Endodermal cell (in vitro differentiated cells): Measurements from ENCODE around the gene NKAP. TPM values are rescaled to one million over a fixed set of nuclear protein-coding genes. Genes with fewer than 3 reads are reported as not detected.

Experiments used
- DNase-seq: peaks from one replicate; pipeline ENCODE4 v3.0.0-alpha.2; 2017
- H3K27ac ChIP-seq: 2 replicates; pipeline ENCODE4 v1.5.1; 2013; ENCODE audit warnings: mild to moderate bottlenecking, low read depth, low read length, moderate library complexity
- H3K27me3 ChIP-seq: 2 replicates; pipeline ENCODE4 v1.6.1; 2013; ENCODE audit warnings: mild to moderate bottlenecking, low read length, moderate library complexity; ENCODE audit not compliant: insufficient read depth, control insufficient read depth, poor library complexity, severe bottlenecking
- H3K36me3 ChIP-seq: 2 replicates; pipeline ENCODE4 v1.7.0; 2013; ENCODE audit warnings: mild to moderate bottlenecking, low read length, moderate library complexity; ENCODE audit not compliant: control insufficient read depth, insufficient read depth
- H3K4me1 ChIP-seq: one replicate; pipeline ENCODE4 v1.7.0; 2013; ENCODE audit warnings: low read length; ENCODE audit not compliant: control insufficient read depth, insufficient read depth
- H3K4me3 ChIP-seq: 2 replicates; pipeline ENCODE4 v1.5.1; 2013; ENCODE audit warnings: mild to moderate bottlenecking, low read length, moderate library complexity
- H3K9ac ChIP-seq: 2 replicates; pipeline ENCODE4 v1.6.1; 2013; ENCODE audit warnings: mild to moderate bottlenecking, low read length, moderate library complexity; ENCODE audit not compliant: poor library complexity, severe bottlenecking; ENCODE audit errors: extremely low read depth
- H3K9me3 ChIP-seq: 2 replicates; pipeline ENCODE4 v1.6.1; 2013; ENCODE audit warnings: mild to moderate bottlenecking, low read length, moderate library complexity; ENCODE audit not compliant: control insufficient read depth
- H3K27ac Mint-ChIP-seq: 2 replicates; pipeline ENCODE4 v1.8.0; 2020; ENCODE audit warnings: mixed read lengths
- H3K27me3 Mint-ChIP-seq: 2 replicates; pipeline ENCODE4 v1.8.0; 2021; ENCODE audit warnings: mild to moderate bottlenecking, mixed read lengths; ENCODE audit not compliant: insufficient read depth
- H3K36me3 Mint-ChIP-seq: 2 replicates; pipeline ENCODE4 v1.8.0; 2020; ENCODE audit warnings: low read depth, mixed read lengths
- H3K4me1 Mint-ChIP-seq: 2 replicates; pipeline ENCODE4 v1.8.0; 2020; ENCODE audit warnings: mixed read lengths
- H3K4me3 Mint-ChIP-seq: 2 replicates; pipeline ENCODE4 v1.8.0; 2020; ENCODE audit warnings: mild to moderate bottlenecking, moderate library complexity, mixed read lengths
- H3K9me3 Mint-ChIP-seq: 2 replicates; pipeline ENCODE4 v1.8.0; 2020; ENCODE audit warnings: mild to moderate bottlenecking, mixed read lengths
- CTCF ChIP-seq: fragments of 200-600 bp; sonication (generic); conservative IDR thresholded peaks from 2 replicates; pipeline ENCODE4 v1.5.0; 2021; ENCODE audit warnings: antibody characterized with exemption, mild to moderate bottlenecking
- WGBS, 2 experiments: methylation state at CpG; one replicate each; pipeline versions ENCODE4 v1.1.5 to v1.1.7; 2013; ENCODE audit warnings: missing lambda C conversion rate in 2 of 2, mixed read lengths in 1 of 2; ENCODE audit not compliant: insufficient coverage in 1 of 2, insufficient read length in 1 of 2; 5-methylcytosine and 5-hydroxymethylcytosine counted together
- total RNA-seq, 2 donors: library from RNA; stranded (reverse); fragmentation: NEBNext Ultra II Directional in 1 of 2; extraction: Animal tissue kit (Norgen Biotek cat#: 25700) in 1 of 2; gene quantifications; 2 replicates in 1 of 2; 3 replicates in 1 of 2; pipeline ENCODE4 v1.2.1, GENCODE V29; 2021

Gene NKAP
- total RNA-seq, 2 donors from 2014 or later: 7.7 to 10.8 TPM

GRCh38 chrX:119989905-119990555 lies 46.5 kb upstream of the NKAP start:
- DNase-seq: peak; percentile 54

GRCh38 chrX:119986203-119986602 lies 42.7 kb upstream of the NKAP start:
- no peak for DNase-seq
- H3K9me3 ChIP-seq: no peaks in the 10 kb centered on the region
- no peaks in the 10 kb centered on the region for H3K36me3 ChIP-seq
- TF ChIP-seq CTCF: no peak
- H3K4me3 ChIP-seq: no peak overlapping the region
- H3K9ac ChIP-seq: no peak overlapping the region
- H3K27ac ChIP-seq: no peak overlapping the region
- WGBS, 2 experiments: 94 to 100% methylated on average over 1 to 2 of the region's 3 CpGs
- no peaks in the 10 kb centered on the region for H3K4me1 ChIP-seq
- H3K9me3 Mint-ChIP-seq: peaks cover 49% of the 10 kb centered on the region
- H3K36me3 Mint-ChIP-seq: no peaks in the 10 kb centered on the region
- H3K27ac Mint-ChIP-seq: no peak overlapping the region
- H3K27me3 Mint-ChIP-seq: peaks cover 74% of the 10 kb centered on the region
- H3K4me3 Mint-ChIP-seq: no peak overlapping the region
- no peaks in the 10 kb centered on the region for H3K4me1 Mint-ChIP-seq
- H3K27me3 ChIP-seq: peaks cover 93% of the 10 kb centered on the region

More at GRCh38 chrX:119989905-119990555, 46.5 kb upstream of the NKAP start:
- peaks cover 53% of the 10 kb centered on the region for H3K9me3 Mint-ChIP-seq
- no peak for TF ChIP-seq CTCF
- H3K36me3 ChIP-seq: no peaks in the 10 kb centered on the region
- no peak overlapping the region for H3K9ac ChIP-seq
- no peak overlapping the region for H3K27ac ChIP-seq
- H3K27ac Mint-ChIP-seq: no peak overlapping the region
- H3K4me1 ChIP-seq: no peaks in the 10 kb centered on the region
- H3K9me3 ChIP-seq: no peaks in the 10 kb centered on the region
- 5 to 10% methylated on average over 8 to 18 of the region's 18 CpGs for WGBS, 2 experiments
- no peaks in the 10 kb centered on the region for H3K36me3 Mint-ChIP-seq
- peaks cover 92% of the 10 kb centered on the region for H3K27me3 Mint-ChIP-seq
- peak overlapping the region; percentile 61 for H3K4me3 Mint-ChIP-seq
- no peaks in the 10 kb centered on the region for H3K4me1 Mint-ChIP-seq
- peaks cover 100% of the 10 kb centered on the region for H3K27me3 ChIP-seq
- H3K4me3 ChIP-seq: peak overlapping the region; percentile 60

GRCh38 chrX:119984652-119985051 lies 41.1 kb upstream of the NKAP start:
- Histone ChIP-seq H3K27me3 (peaks cover 92% of the 10 kb centered on the region), H3K9ac (no peak overlapping the region), H3K36me3 (no peaks in the 10 kb centered on the region), H3K4me1 (no peaks in the 10 kb centered on the region), H3K4me3 (no peak overlapping the region), H3K27ac (no peak overlapping the region), H3K9me3 (no peaks in the 10 kb centered on the region)
- no peak for TF ChIP-seq CTCF
- Mint-ChIP-seq H3K27me3 (peaks cover 59% of the 10 kb centered on the region), H3K4me1 (no peaks in the 10 kb centered on the region), H3K27ac (no peak overlapping the region), H3K4me3 (no peak overlapping the region), H3K9me3 (peaks cover 41% of the 10 kb centered on the region), H3K36me3 (no peaks in the 10 kb centered on the region)
- DNase-seq: no peak
- WGBS, 2 experiments: 60 to 66% methylated on average over 1 to 5 of the region's 5 CpGs
